HG03103 (cell line): ENCODE results near the gene CDYL.
"Not testable (repeated sequence)": the region's sequence is repeated elsewhere in the genome, so short reads cannot be mapped to it uniquely, and the experiment has no call there.

ENCODE experiments used
- ATAC-seq: cut with Tn5 transposase; IDR thresholded peaks from one replicate; pipeline ENCODE4 v1.9.1; 2021; ENCODE audit warnings: low read depth; ENCODE audit not compliant: unreplicated experiment

Gene CDYL

GRCh38 chr6:4979426-4979825 lies 203.2 kb downstream of the CDYL start:
- no peak for ATAC-seq

GRCh38 chr6:4981761-4982160 lies 205.6 kb downstream of the CDYL start:
- no peak for ATAC-seq

GRCh38 chr6:4983322-4983721 lies 207.1 kb downstream of the CDYL start:
- no peak for ATAC-seq

GRCh38 chr6:4986999-4987398 lies 210.8 kb downstream of the CDYL start:
- ATAC-seq, result no peak

- no peak for ATAC-seq
These were observed 211.2 kb downstream of the CDYL start for GRCh38 chr6:4987432-4987831.

GRCh38 chr6:4994741-4995140 lies 218.5 kb downstream of the CDYL start:
- no peak for ATAC-seq

GRCh38 chr6:4997862-4998261 lies 221.7 kb downstream of the CDYL start:
- ATAC-seq, result no peak

GRCh38 chr6:4999586-4999985 lies 223.4 kb downstream of the CDYL start:
- no peak for ATAC-seq

- peak; percentile 90 for ATAC-seq
These were observed 227.6 kb downstream of the CDYL start, which contains the start of gene RPP40 for GRCh38 chr6:5003604-5004372. Gene RPP40, minus strand, starts transcription at chr6:5004037. Its CDS starts 35 bp downstream, at chr6:5004002.

- ATAC-seq, result no peak
These were observed 228.3 kb downstream of the CDYL start for GRCh38 chr6:5004373-5005037.

GRCh38 chr6:5005038-5005433 lies 228.8 kb downstream of the CDYL start:
- not testable (repeated sequence) for ATAC-seq
